Measurements from ENCODE around the gene AK6. TPM values are rescaled to one million over a fixed set of nuclear protein-coding genes. Genes with fewer than 3 reads are reported as not detected.

Gene AK6
- total RNA-seq, 1 experiment from 2014 or later: 40.8 TPM

DNA sequence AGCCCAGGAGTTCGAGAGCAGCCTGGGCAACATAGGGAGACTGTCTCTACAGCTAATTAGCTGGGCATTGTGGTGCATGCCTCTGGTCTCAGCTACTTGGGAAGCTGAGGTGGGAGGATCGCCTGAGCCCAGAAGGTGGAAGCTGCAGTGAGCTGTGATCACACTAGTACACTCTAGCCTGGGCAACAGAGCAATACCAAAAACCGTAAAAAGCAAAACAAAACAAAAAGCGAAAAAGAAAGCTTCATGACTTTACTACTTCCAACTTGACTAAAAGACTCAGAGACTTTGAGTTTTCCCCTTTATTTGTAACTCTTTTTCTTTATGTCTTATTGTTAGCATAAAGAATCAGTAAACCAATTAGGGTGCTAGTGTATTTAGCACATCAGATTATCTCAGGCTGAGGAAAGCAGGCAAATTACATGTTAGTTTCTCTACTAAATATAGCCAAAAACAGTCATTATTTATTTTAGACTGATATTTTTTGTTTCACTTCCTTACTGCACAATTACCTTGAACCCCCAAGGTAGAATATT, 5.7 kb upstream of the AK6 start:
- H4K8ac ChIP-seq (replicated peaks; ENCODE audit: insufficient read length, low read depth, low read length): no peak overlapping the region
- H2BK120ac ChIP-seq (ENCODE audit: low read depth, low read length, poor library complexity, severe bottlenecking): no peak overlapping the region
- no CpG with 5 or more reads among the region's 4 CpGs for WGBS (ENCODE audit: extremely low coverage, insufficient read length, low lambda C conversion rate)
- H3K4ac ChIP-seq (ENCODE audit: low read depth, low read length): no peak overlapping the region
- no peak overlapping the region for H2BK5ac ChIP-seq (ENCODE audit: insufficient read length, low read length)
- peaks cover 2% of the 10 kb centered on the region; the same call in 1 of the 2 replicates for H3K79me2 ChIP-seq (ENCODE audit: insufficient read depth, low read length)
- no peak overlapping the region for H3K4me2 ChIP-seq (ENCODE audit: insufficient read depth, insufficient read length, low read length)
- H2BK12ac ChIP-seq (ENCODE audit: insufficient read length, low read depth, low read length): no peak overlapping the region
- Mint-ChIP-seq H3K36me3 (ENCODE audit: insufficient read depth in 1 of 3, low read depth in 3 of 3) (peaks cover 2 to 32% (median 30%) of the 10 kb centered on the region in 3 experiments; a peak in 5 of 7 replicates), H3K27ac (no peak overlapping the region), H3K9me3 (no peaks in the 10 kb centered on the region), H3K4me1 (peaks cover 3% of the 10 kb centered on the region in 2 experiments; a peak in 3 of 4 replicates), H3K27me3 (ENCODE audit: low read depth) (no peaks in the 10 kb centered on the region), H3K4me3 (no peak overlapping the region)
- no peak overlapping the region for H3K56ac ChIP-seq (ENCODE audit: insufficient read length, low read depth, low read length)
- no peaks in the 10 kb centered on the region for H3K4me1 ChIP-seq (ENCODE audit: insufficient read depth, low read length)
- no peak overlapping the region for H3K18ac ChIP-seq (ENCODE audit: insufficient read length, low read depth, low read length)
- H3K9ac ChIP-seq (ENCODE audit: extremely low read depth, insufficient read length, low read length): no peak overlapping the region
- no peaks in the 10 kb centered on the region for H3K23me2 ChIP-seq (ENCODE audit: insufficient read length, low read depth, low read length, poor library complexity, severe bottlenecking)
- H3K9me3 ChIP-seq (ENCODE audit: control insufficient read depth, low read depth, low read length): no peaks in the 10 kb centered on the region
- no peak for DNase-seq
- no peak overlapping the region for H4K5ac ChIP-seq (ENCODE audit: insufficient read length, low read depth, low read length)
- H2AFZ ChIP-seq (ENCODE audit: low read length): no peak overlapping the region
- H4K20me1 ChIP-seq (ENCODE audit: control insufficient read depth, insufficient read depth, insufficient read length): no peaks in the 10 kb centered on the region
- no peak overlapping the region for H3K14ac ChIP-seq (ENCODE audit: insufficient read depth, low read length)
- no peak overlapping the region for H2BK20ac ChIP-seq (ENCODE audit: low read depth, low read length, poor library complexity, severe bottlenecking)
- no peak overlapping the region for H3T11ph ChIP-seq (ENCODE audit: low read length)
- no peak overlapping the region for H4K91ac ChIP-seq (ENCODE audit: insufficient read length, low read depth, low read length)
- TF ChIP-seq, protein P1, sequence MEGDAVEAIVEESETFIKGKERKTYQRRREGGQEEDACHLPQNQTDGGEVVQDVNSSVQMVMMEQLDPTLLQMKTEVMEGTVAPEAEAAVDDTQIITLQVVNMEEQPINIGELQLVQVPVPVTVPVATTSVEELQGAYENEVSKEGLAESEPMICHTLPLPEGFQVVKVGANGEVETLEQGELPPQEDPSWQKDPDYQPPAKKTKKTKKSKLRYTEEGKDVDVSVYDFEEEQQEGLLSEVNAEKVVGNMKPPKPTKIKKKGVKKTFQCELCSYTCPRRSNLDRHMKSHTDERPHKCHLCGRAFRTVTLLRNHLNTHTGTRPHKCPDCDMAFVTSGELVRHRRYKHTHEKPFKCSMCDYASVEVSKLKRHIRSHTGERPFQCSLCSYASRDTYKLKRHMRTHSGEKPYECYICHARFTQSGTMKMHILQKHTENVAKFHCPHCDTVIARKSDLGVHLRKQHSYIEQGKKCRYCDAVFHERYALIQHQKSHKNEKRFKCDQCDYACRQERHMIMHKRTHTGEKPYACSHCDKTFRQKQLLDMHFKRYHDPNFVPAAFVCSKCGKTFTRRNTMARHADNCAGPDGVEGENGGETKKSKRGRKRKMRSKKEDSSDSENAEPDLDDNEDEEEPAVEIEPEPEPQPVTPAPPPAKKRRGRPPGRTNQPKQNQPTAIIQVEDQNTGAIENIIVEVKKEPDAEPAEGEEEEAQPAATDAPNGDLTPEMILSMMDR (conservative IDR thresholded peaks at IDR 0.05): no peak
- no peak overlapping the region for H2BK15ac ChIP-seq (ENCODE audit: low read depth, low read length)
- H2AK5ac ChIP-seq (ENCODE audit: insufficient read length, low read length): no peak overlapping the region
- no peaks in the 10 kb centered on the region; the same call in 1 of the 2 replicates for H3K27me3 ChIP-seq (ENCODE audit: insufficient read depth, low read length)
- no peaks in the 10 kb centered on the region for H3K79me1 ChIP-seq (ENCODE audit: insufficient read depth, low read depth, low read length, poor library complexity, severe bottlenecking)
- no peak overlapping the region for H3K23ac ChIP-seq (ENCODE audit: insufficient read length, low read depth, low read length)
- no peak overlapping the region for H3K27ac ChIP-seq (ENCODE audit: insufficient read length, low read depth, low read length)
